Measurements from ENCODE around the gene MRPS2.
"Not testable (repeated sequence)": the region's sequence is repeated elsewhere in the genome, so short reads cannot be mapped to it uniquely, and the experiment has no call there.

The MRPS2 gene

DNA sequence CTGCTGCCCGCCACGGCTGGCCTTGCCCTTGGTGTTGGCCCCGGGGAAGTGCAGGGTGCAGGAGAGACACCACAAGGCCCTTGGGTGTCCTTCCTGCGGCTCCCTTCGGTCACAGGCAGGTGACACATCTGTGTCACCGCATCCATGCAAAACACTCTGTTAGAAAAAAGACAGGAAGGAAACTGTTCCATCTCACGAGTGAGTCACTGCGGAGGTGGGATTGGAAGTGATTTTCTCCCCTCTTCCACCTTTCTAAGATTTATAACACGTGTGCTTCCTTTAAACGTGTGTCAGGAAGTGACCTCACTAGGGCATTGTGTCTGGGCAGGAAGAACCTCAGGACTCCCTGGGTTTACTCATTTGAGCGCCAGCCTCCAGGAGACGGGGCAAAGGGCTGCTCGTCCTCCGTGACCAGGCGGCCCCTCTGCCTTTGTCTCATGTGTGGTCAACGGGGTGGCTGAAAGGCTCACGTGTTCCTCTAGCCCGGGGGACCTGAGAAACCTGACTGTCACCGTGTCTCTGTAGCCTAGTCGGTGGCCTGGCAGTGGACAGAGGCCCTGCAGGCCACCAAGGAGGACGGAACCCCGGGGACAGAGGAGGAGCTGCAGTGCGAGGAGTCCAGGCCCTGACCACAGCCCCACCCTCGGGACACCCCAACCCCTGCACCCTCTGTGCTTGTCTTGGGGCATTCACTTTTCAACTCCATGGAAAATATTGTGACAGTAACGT, 15.8 kb downstream of the MRPS2 start:
- no peak for DNase-seq

DNA sequence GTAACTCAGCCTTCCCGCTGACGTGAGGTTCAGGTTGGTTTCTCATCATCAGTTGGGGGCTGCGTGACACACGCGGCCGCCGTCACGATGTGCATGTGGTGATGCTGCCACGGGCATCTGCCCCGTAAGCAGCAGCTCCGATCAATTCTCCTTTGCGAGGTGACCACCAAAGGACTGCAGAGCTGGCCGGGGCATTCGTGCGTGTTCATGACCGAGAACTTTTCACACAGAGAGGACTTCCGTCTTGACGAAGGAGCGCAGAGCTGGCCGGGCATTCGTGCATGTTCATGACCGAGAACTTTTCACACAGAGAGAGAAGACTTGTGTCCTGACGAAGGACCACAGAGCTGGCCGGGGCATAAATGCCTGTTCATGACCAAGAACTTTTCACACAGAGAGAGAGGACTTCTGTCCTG, 16.9 kb downstream of the MRPS2 start:
- no peak for DNase-seq

DNA sequence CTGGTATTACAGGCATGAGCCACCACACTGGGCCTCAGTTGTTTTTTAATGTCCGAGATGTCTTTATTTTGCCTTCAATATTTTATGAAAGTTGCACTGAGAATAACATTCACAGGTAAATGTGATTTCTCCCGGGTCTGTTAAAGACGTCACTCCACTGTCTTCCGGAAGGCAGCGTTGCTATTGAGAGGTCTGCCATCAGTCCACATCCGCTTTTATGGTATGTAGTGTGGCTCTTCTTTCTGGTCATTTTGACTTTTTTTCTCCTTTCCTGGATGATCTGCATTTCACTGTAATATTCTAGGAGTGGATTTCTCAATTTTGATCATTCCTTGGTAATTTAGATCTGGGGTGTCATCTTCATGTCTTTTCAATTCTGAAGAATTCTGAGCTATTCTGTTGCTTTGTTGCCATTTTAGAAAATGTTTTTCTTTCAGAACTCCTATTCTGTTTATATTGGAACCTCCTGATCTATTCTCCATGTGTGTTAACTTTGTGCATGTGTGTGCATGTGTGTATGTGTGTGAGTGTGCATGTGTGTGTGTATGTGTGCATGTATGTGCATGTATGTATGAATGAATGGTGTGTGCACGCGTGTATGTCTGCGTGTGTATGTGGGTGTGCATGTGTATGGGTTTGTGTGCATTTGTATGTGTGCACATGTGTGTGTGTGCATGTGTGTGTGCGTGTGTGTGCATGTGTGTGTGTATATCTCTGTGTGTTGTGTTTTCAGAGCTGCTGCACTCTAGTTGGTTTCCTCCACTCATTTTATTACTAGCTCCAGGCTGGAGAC, 18.9 kb downstream of the MRPS2 start:
- DNase-seq, result no peak

DNA sequence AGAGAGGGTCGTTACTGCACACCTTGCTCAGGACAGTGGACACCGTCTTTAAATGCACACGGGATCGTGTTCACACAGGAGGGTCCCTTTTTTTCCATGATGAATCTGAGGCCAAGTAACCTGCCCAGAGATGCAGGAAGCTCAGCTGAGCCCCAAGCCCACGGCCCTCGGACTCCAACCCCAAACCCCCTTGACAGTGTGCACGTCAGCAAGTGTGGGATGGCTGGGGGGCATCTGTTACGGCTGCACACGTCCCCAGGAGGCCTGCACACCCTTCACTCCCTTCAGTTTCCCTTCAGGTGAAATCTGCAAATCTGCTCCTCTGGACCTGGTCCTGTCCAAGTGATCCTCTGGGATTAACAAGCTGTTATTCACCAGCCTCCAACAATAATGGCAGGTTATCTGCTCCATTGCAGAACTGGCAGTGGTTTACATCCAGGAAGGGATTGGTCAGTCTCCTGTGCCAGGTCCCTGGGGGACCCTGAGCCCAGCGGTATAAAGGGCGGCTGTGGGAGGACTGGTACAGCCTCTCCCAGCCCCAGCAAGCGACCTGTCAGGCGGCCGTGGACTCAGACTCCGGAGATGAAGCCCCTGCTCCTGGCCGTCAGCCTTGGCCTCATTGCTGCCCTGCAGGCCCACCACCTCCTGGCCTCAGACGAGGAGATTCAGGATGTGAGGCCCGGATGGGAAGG, 20.6 kb downstream of the MRPS2 start, which contains the start of gene LCN1:
TSS of gene LCN1 (plus strand) at position 525 of the 692 bp plus-strand sequence. CDS start at position 583, 58 bp downstream.
- no peak for DNase-seq

DNA sequence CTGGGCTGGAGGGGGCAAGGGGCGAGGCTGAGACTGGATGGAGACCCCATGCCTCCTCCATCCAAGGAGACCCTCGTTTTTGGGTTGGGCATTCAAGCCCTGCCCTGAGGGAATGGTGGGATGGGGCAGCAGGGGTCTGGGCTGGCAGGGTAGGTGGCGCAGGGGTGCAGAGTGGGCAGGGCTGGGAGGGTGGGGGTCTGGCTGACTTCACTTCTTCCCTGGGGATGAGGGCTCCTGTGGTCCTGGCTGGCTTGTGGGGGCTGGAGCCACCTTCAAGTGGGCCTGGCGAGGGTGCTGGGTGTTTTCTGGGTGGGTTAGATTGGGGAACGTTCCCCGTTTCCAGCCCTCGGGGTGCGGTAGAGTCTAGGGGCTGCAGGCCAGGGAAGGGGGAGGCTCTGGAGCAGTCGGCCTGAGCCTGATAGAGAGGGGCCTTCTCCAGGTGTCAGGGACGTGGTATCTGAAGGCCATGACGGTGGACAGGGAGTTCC, 21.2 kb downstream of the MRPS2 start:
- no peak for DNase-seq

DNA sequence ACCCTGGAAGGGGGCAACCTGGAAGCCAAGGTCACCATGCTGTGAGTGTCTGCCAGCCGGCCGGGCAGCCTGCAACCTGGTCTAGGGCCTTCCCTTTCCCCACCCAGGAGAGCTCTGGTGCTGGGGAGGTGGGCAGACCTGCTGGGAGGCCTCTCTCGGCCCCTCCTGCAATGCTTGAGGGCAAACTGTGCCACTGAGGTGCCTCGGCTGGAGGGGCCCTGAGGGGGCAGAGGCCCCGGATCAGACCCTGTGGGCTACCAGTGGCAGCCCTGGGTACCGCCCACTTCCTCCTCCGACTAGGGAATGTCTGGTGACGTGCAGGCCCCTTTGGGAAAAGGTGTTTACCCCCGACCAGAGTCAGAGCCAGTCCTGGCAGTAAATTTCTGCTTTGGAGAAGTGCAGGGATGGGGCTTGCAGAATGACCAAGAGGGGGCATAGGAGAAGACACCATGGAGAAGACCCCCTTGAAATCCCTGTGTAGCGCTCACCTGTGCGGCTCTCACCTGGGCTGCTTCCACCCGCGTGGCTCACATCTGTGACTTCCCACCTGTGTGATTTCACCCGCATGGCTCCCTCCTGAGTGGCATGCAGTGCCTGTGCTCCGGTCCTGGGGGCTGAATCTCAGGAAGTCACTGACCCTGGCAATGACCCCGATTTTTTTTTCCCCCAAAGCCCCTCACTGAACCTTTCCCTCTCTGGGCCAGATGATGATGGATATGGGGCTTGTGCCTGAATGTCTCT, 21.8 kb downstream of the MRPS2 start:
- DNase-seq, result no peak

DNA sequence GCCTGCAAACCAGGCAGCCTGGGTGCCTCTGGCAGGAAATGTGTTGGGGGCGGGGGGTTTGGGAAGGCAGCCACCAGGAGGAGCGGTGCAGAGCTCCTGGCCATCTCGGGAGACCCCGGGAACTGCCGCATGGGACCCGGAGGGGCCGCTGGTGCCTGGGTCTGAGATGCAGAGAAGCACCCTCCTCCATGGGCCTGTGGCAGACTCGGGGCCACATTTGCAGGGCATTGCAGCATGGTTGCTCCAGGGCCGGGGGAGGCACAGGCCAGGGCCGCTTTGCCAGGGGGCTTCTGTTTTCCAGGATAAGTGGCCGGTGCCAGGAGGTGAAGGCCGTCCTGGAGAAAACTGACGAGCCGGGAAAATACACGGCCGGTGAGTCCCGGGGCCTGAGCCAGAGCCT, 22.4 kb downstream of the MRPS2 start:
- no peak for DNase-seq

DNA sequence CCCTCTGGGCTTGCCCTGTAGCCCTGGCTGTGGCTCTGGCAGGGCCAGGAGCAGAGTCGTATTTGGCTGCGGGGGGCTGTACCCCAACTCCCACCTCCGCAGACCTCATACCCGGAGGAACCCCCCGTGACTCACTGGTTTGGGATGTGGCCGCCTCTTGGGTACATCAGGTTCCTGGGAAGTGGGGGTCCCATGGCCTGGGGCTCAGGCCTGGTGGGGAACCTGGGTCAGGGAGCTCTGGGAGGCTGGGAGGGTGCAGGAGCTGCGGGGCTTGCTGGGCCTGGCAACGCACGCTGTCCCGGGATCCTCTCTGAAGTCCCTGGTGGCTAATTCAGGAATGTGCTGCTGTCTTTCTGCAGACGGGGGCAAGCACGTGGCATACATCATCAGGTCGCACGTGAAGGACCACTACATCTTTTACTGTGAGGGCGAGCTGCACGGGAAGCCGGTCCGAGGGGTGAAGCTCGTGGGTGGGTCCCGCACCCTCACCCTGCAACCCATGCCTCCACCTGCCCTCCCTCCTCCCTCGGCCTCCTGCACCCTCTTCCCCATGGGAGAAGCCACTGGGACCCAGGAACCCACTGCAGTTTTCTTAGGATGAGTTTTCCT, 23.1 kb downstream of the MRPS2 start:
- DNase-seq, result no peak

DNA sequence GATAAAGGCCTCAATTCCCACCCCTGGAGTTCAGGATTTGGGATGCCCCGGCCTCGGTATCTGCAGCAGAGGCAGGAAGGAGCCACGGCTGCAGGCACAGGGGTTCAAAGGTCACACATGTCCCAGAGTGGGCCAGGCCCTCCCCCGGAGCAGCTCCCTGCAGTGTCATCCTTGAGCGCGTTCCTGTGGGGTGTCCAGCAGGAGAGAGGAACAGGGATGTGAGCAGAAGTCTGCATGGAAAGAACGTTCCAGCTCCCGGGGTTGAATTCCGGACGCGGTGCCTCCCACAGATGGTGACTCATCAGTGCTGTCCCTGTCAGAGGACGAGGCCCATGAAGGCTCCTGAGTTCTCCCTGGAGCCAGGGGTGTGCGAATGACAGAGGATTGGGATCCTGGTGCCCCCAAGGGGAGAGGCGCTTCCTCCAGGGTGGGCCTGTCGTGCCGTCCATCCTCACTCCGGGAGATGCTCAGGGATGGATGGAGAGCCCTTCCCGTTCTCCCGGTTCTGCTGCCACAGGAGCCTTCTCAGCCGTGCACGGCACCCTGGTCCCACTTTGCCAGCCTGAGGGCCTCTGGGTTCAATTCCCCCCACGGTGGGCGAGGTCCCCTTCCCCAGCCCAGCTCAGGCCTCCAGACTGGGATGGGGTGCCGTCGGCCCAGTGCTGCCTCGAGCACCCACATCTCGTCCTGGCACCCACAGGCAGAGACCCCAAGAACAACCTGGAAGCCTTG, 23.8 kb downstream of the MRPS2 start:
- DNase-seq, result no peak

DNA sequence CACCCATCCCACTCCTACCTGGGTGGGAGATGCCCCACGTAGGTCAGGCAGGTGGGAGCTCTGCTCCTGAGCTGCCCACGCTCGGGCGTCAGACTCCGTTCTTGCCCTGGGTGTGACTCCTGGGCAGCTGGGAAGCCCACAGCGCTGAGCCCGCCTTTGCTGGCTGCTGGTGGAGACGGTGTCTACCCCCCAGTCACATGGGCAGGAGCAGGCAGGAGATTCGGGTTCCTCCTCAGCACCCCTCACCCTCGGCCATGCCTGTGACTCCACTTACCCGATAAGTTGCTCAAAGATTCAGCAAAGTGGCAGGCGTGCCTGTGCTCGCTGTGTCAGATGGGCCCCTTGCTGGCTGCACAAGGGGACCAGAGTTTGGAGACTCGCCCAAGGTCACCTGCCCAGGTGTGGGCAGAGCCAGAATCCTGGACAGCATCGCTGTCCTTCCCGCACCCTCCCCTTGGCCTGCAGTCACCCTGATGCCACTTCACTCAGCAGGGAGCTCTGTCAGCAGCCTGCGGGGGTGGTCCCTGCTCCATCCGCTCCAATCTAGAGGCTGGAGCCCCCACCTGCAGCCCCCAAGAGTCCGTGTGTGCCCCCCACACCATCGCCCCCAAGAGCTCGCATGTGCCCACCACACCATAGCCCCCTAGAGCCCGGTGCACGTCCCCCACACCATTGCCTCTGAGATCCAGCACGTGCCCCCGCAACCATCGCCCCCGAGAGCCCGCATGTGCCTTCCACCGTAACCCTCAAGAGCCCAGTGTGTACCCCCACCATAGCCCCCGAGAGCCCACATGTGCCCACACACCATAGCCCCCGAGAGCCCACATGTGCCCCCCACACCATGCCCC, 25.0 kb downstream of the MRPS2 start:
- no peak for DNase-seq

DNA sequence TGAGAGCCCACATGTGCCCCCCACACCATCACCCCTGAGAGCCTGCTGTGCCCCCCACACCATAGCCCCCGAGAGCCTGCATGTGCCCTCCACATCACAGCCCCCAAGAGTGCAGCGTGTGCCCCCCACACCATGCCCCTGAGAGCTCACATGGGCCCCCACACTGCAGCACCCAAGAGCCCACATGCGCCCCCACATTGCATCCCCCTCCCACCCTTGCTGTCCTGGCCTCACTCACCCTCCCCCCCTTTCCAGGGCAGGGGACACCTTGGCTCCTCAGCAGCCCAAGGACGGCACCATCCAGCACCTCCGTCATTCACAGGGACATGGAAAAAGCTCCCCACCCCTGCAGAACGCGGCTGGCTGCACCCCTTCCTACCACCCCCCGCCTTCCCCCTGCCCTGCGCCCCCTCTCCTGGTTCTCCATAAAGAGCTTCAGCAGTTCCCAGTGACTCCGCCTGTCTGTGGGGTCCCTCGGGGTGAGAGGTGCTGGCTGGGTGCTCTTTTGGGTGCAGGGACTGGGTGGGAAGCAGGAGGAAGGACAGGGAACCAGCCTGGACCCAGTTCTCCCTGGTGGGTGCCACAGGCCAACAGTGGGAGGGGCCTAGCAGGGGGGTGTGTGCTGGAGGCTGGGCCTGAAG, 25.7 kb downstream of the MRPS2 start:
- DNase-seq, result no peak

DNA sequence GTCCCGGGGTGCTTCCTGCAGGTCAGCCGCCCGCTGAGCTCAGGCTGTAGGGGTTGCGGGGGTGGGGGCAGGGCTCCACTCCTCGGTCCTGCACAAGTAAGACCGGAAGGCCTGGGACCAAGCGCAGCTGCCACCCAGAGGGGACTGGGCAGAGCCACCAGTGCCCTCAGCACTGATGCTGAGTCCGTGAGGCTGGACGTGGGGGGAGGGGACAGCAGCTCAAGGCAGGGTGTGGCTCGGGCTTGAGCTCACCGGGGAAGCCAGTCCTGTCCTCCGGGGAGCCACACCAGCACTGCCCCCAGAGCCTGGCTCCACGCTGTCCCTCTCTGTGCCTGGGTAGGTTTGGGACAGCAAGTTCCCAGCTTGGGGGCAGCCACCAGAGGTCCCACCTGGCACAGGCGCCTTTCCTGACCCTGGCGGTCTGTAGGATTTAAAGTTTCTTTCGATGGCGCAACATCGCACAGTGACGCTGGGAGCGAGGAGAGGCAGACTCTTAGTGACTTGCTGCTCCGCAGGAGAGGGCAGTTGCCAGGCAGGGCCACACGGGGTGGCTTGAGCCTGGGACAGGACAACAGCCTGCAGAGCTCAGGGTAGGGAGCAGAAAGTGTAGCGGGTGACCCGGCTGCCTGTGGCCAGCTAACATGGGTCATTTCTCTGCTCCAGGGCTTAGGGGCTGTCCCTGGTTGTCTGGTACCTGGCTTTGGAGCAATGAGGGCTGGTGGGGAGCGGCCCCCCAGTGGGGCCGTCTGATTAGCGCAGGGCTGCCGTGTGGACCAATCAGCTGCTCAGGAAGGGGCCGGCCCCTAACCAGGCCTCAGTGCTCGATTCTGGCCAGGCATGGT, 26.5 kb downstream of the MRPS2 start:
- DNase-seq, result no peak

DNA sequence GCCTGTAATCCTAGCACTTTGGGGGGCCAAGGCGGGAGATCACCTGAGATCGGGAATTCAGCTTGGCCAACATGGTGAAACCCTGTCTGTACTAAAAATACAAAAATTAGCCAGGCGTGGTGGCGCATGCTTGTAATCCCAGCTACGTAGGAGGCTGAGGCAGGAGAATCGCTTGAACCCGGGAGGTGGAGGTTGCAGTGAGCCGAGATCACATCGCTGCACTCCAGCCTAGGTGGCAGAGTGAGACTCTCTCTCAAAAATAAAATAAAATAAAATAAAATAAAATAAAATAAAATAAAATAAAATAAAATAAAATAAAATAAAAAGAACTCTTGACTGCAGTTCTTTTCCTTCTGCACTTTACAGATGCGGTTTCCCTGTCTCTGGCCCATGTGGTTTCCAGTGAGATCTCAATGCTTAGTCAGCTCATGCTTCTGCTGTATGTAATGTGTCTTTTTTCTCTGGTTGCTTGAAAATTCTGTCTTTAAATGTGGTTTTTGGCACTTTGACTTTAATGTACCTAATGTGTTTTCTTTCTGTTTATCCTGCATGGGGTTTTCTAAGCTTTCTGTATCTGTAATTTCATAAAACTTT, 28.5 kb downstream of the MRPS2 start:
- DNase-seq, result not testable (repeated sequence)

DNA sequence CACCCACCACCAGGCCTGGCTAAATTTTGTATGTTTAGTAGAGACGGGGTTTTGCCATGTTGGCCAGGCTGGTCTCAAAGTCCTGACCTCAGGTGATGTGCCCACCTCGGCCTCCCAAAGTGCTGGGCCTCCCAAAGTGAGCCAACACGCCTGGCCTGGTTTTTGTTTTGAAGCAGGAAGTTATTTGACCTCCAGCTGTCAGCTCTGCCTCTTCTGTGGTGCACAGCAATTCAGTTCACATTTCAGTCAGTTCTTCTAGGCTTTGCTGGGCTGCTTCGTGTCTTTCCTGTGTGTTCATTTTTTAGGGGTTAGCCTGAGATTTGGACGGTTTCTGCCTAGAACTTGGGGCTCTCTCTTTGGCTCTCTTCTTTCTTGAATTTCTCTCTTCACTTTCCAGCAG, 29.7 kb downstream of the MRPS2 start:
- no peak for DNase-seq

DNA sequence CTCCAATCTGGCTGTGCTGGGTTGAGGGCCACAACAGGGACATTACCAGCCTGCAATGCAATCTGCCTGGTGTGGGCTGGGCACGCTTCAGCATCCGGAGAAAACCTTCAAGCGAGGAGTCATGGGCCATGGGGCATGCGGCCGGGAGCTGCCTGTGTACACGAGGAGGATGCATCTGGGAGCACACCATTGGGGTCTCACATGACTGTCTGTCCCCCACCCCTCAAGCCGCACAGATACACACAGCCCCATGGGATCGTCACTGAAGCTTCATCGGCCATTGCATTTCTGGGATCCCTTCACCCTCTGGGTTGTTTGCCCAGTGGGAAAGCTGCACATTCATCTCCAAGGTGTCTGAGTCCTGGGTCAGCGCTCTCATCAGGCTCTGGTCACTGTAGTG, 30.6 kb downstream of the MRPS2 start:
- no peak for DNase-seq

DNA sequence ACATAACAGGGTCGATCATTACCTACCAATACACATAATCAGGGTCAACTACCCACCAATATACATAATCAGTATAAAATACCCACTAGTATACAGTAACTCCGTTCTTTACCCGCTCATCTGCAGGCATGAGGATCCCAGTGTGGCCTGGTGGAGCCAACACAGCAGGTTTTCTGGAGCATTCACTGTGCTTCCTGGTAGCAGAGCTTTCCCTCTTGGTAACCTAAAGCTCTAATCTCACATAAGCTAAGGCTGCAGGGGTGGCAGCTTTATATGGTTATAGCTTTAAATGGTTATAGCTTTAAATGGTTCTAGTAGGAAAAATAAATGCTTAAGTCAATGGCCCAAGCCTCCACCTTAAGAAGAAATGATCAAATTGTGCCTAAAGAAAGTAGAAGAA, 32.6 kb downstream of the MRPS2 start:
- DNase-seq, result no peak

DNA sequence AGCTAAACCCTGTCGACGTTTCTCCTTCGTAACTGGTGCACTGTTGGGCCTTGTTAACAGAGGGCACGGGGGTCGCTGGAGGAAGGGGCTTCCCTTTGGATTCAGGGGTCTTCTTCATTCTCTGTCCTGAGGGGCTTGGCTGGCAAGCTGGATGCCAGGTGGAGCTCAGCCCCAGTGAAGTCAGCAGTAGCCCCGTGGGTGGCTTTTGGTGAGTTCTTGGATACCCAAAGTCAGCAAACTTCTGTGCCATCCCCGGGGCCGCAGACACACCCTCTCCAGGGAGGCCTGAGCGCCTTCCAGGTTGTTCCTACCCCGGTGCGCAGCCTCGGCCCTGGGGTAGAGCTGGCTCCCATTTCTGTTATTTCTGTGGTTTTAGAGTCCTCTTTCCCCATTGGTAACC, 33.2 kb downstream of the MRPS2 start:
- DNase-seq, result no peak

DNA sequence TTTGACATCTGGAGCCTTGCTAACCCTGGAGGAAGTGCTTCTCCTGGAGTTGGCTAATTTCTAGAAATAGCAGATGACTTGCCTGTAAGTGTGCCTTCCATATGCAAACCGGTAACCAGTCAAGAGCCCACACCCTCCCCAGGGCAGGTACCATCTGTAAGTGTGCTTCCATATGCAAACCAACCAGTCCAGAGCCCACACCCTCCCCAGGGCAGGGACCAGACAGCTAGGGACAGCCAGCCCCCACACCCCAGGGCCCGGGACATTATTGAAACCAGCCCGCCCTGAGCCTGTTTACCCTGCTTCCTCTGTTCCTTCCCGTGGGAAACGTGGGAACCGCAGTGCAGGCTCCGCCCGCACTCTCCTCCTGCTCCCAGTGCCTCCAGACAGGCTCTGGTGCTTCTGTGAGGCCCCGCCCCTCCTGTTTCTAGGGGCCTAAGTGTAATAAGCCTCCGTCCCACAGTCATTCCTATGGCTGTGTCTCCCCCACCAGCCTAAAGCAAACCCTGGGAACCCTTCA, 33.8 kb downstream of the MRPS2 start:
- DNase-seq, result not testable (repeated sequence)

DNA sequence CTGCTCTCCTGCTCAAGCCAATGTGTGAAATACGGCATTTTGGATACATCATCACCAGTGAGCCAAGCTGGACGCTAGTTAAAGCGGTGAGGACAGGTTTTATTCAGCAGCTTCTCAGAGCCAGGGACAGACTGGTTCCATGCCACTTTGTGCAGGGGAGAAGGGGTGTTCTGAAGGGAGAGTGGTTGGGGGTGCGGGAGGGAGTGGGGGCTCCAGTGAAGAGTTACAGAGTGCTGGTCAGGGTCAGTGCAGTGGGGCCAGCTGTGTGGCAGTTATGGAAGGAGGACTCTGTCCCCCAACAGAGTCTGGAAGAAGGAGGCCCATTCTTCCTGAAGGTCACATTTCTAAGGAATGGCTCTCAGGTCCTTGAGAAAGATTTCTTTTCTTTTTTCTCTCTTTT, 34.3 kb downstream of the MRPS2 start:
- DNase-seq, result not testable (repeated sequence)
